ENCODE data around the gene ABCC2.
"Not testable (repeated sequence)": the region's sequence is repeated elsewhere in the genome, so short reads cannot be mapped to it uniquely, and the experiment has no call there.

ABCC2 gene

GRCh38 chr10:99859585-99859984 lies 77.1 kb downstream of the ABCC2 start:
- H3K36me3 Mint-ChIP-seq, result no peaks in the 10 kb centered on the region
- DNase-seq, result no peak
- CTCF ChIA-PET, result interaction anchor here (0.6 to 3.5 kb wide), 4 partner anchors 13 to 186 kb away, joined by 3 to 12 read pairs (median 7); no protein-coding TSS in a partner anchor
- H3K9me3 Mint-ChIP-seq, result no peaks in the 10 kb centered on the region
- no peak overlapping the region for H3K4me3 Mint-ChIP-seq
- peaks cover 48% of the 10 kb centered on the region for H3K27me3 Mint-ChIP-seq
- H3K4me1 Mint-ChIP-seq, result no peaks in the 10 kb centered on the region
- H3K27ac Mint-ChIP-seq, result no peak overlapping the region

- H3K27me3 Mint-ChIP-seq, result peaks cover 54% of the 10 kb centered on the region
- CTCF ChIA-PET, result interaction anchor here (1.0 to 3.5 kb wide), 3 partner anchors 10 to 186 kb away, joined by 3 to 12 read pairs (median 5); no protein-coding TSS in a partner anchor
- H3K4me3 Mint-ChIP-seq, result no peak overlapping the region
- H3K27ac Mint-ChIP-seq, result no peak overlapping the region
- no peaks in the 10 kb centered on the region for H3K4me1 Mint-ChIP-seq
- H3K9me3 Mint-ChIP-seq, result no peaks in the 10 kb centered on the region
- DNase-seq, result no peak
- H3K36me3 Mint-ChIP-seq, result no peaks in the 10 kb centered on the region
Observed at GRCh38 chr10:99860466-99860865, 78.0 kb downstream of the ABCC2 start.

GRCh38 chr10:99863535-99864240 lies 81.2 kb downstream of the ABCC2 start:
- not testable (repeated sequence) for H3K27ac Mint-ChIP-seq, H3K4me3 Mint-ChIP-seq, H3K36me3 Mint-ChIP-seq, H3K9me3 Mint-ChIP-seq, DNase-seq, H3K4me1 Mint-ChIP-seq
- CTCF ChIA-PET, result interaction anchor here (1.1 kb wide), 1 partner anchor 474 kb away, joined by 3 read pairs; no protein-coding TSS in a partner anchor
- H3K27me3 Mint-ChIP-seq, result peaks cover 81% of the 10 kb centered on the region

GRCh38 chr10:99867250-99867649 lies 84.8 kb downstream of the ABCC2 start:
- H3K9me3 Mint-ChIP-seq, CTCF ChIA-PET, H3K4me3 Mint-ChIP-seq, H3K27ac Mint-ChIP-seq, H3K36me3 Mint-ChIP-seq, DNase-seq: not testable (repeated sequence)
- Mint-ChIP-seq H3K27me3 (peaks cover 86% of the 10 kb centered on the region), H3K4me1 (peaks cover 17% of the 10 kb centered on the region)

- H3K4me3 Mint-ChIP-seq, result no peak overlapping the region
- peaks cover 2% of the 10 kb centered on the region for H3K36me3 Mint-ChIP-seq
- H3K27ac Mint-ChIP-seq, result no peak overlapping the region
- CTCF ChIA-PET, result interaction anchor here (0.6 to 2.2 kb wide), 6 partner anchors 9 to 177 kb away, joined by 3 to 9 read pairs (median 4); partner anchors contain the start of gene DNMBP
- H3K4me1 Mint-ChIP-seq, result peaks cover 17% of the 10 kb centered on the region
- H3K27me3 Mint-ChIP-seq, result peaks cover 87% of the 10 kb centered on the region
- peaks cover 6% of the 10 kb centered on the region for H3K9me3 Mint-ChIP-seq
- peak; percentile 23 for DNase-seq
Observed at GRCh38 chr10:99869581-99870122, 87.2 kb downstream of the ABCC2 start.

GRCh38 chr10:99870123-99870730 lies 87.8 kb downstream of the ABCC2 start:
- CTCF ChIA-PET, result interaction anchor here (0.6 to 2.2 kb wide), 5 partner anchors 9 to 176 kb away, joined by 3 to 9 read pairs (median 3); partner anchors contain the start of gene DNMBP
- Mint-ChIP-seq H3K36me3 (peaks cover 2% of the 10 kb centered on the region), H3K9me3 (peaks cover 6% of the 10 kb centered on the region), H3K4me1 (peaks cover 17% of the 10 kb centered on the region), H3K27me3 (peaks cover 85% of the 10 kb centered on the region), H3K4me3 (no peak overlapping the region), H3K27ac (no peak overlapping the region)
- peak; percentile 44 for DNase-seq

- no peaks in the 10 kb centered on the region for H3K9me3 Mint-ChIP-seq
- H3K36me3 Mint-ChIP-seq, result peaks cover 2% of the 10 kb centered on the region
- peaks cover 67% of the 10 kb centered on the region for H3K27me3 Mint-ChIP-seq
- H3K27ac Mint-ChIP-seq, result no peak overlapping the region
- CTCF ChIA-PET, result interaction anchor here (0.6 kb wide), 1 partner anchor 223 kb away, joined by 5 read pairs; no protein-coding TSS in a partner anchor
- H3K4me3 Mint-ChIP-seq, result no peak overlapping the region
- H3K4me1 Mint-ChIP-seq, result peaks cover 18% of the 10 kb centered on the region
- no peak for DNase-seq
Observed at GRCh38 chr10:99872367-99873162, 90.1 kb downstream of the ABCC2 start.

GRCh38 chr10:99873846-99874245 lies 91.4 kb downstream of the ABCC2 start:
- no peak for DNase-seq
- Mint-ChIP-seq H3K4me1 (peaks cover 26% of the 10 kb centered on the region), H3K4me3 (no peak overlapping the region), H3K27ac (no peak overlapping the region), H3K27me3 (peaks cover 54% of the 10 kb centered on the region), H3K9me3 (no peaks in the 10 kb centered on the region), H3K36me3 (peaks cover 3% of the 10 kb centered on the region)
- CTCF ChIA-PET, result no interaction called here

GRCh38 chr10:99874341-99875085 lies 92.1 kb downstream of the ABCC2 start:
- H3K4me3 Mint-ChIP-seq, result no peak overlapping the region
- H3K4me1 Mint-ChIP-seq, result peaks cover 26% of the 10 kb centered on the region
- H3K36me3 Mint-ChIP-seq, result peaks cover 5% of the 10 kb centered on the region
- CTCF ChIA-PET, result interaction anchor here (0.6 kb wide), 1 partner anchor 76 kb away, joined by 3 read pairs; no protein-coding TSS in a partner anchor
- H3K9me3 Mint-ChIP-seq, result no peaks in the 10 kb centered on the region
- H3K27me3 Mint-ChIP-seq, result peaks cover 47% of the 10 kb centered on the region
- DNase-seq, result no peak
- H3K27ac Mint-ChIP-seq, result no peak overlapping the region

GRCh38 chr10:99875473-99875872 lies 93.0 kb downstream of the ABCC2 start:
- peaks cover 17% of the 10 kb centered on the region for H3K4me1 Mint-ChIP-seq
- H3K27me3 Mint-ChIP-seq, result peaks cover 38% of the 10 kb centered on the region
- no peaks in the 10 kb centered on the region for H3K9me3 Mint-ChIP-seq
- H3K27ac Mint-ChIP-seq, result no peak overlapping the region
- no peak overlapping the region for H3K4me3 Mint-ChIP-seq
- CTCF ChIA-PET, result interaction anchor here (1.4 kb wide), 1 partner anchor 30 kb away, joined by 4 read pairs; no protein-coding TSS in a partner anchor
- no peak for DNase-seq
- peaks cover 5% of the 10 kb centered on the region for H3K36me3 Mint-ChIP-seq

GRCh38 chr10:99880080-99880835 lies 97.8 kb downstream of the ABCC2 start:
- no peak for DNase-seq
- H3K27ac Mint-ChIP-seq, result no peak overlapping the region
- H3K9me3 Mint-ChIP-seq, result no peaks in the 10 kb centered on the region
- CTCF ChIA-PET, result no interaction called here
- H3K4me1 Mint-ChIP-seq, result peaks cover 17% of the 10 kb centered on the region
- H3K36me3 Mint-ChIP-seq, result peaks cover 5% of the 10 kb centered on the region
- H3K4me3 Mint-ChIP-seq, result no peak overlapping the region
- H3K27me3 Mint-ChIP-seq, result peaks cover 4% of the 10 kb centered on the region

GRCh38 chr10:99881371-99881770 lies 98.9 kb downstream of the ABCC2 start:
- Mint-ChIP-seq H3K27me3 (no peaks in the 10 kb centered on the region), H3K27ac (no peak overlapping the region), H3K9me3 (no peaks in the 10 kb centered on the region), H3K36me3 (peaks cover 5% of the 10 kb centered on the region), H3K4me1 (peaks cover 17% of the 10 kb centered on the region), H3K4me3 (no peak overlapping the region)
- CTCF ChIA-PET, result no interaction called here
- no peak for DNase-seq

GRCh38 chr10:99883523-99883922 lies 101.1 kb downstream of the ABCC2 start:
- Mint-ChIP-seq H3K36me3 (peaks cover 2% of the 10 kb centered on the region), H3K27ac (no peak overlapping the region), H3K4me1 (peaks cover 8% of the 10 kb centered on the region), H3K4me3 (no peak overlapping the region), H3K27me3 (no peaks in the 10 kb centered on the region), H3K9me3 (no peaks in the 10 kb centered on the region)
- CTCF ChIA-PET, result interaction anchor here (0.7 to 1.1 kb wide), 2 partner anchors 33 to 38 kb away, joined by 4 to 5 read pairs; no protein-coding TSS in a partner anchor
- no peak for DNase-seq
